ENCODE data around the gene SLC5A11.

The SLC5A11 gene

GRCh38 chr16:24944206-24944605 is 98.4 kb downstream of the SLC5A11 start:
- no peak overlapping the region for H3K9ac ChIP-seq (ENCODE audit: low read depth, low read length, poor library complexity)
- H3K4me3 ChIP-seq (ENCODE audit: low read length in 2 of 2), result no peak overlapping the region
- H3K4me1 ChIP-seq (ENCODE audit: control insufficient read depth in 2 of 2, insufficient read depth in 1 of 2, low read depth in 1 of 2, low read length in 2 of 2), result no peaks in the 10 kb centered on the region
- H2BK5ac ChIP-seq (ENCODE audit: low read length), result no peak overlapping the region
- H3K14ac ChIP-seq (ENCODE audit: low read length), result no peak overlapping the region
- no peak overlapping the region for H2BK12ac ChIP-seq (ENCODE audit: low read length)
- H3K9me3 ChIP-seq (replicated peaks in 1 of 2; ENCODE audit: control insufficient read depth in 2 of 2, insufficient read depth in 1 of 2, low read depth in 1 of 2, low read length in 2 of 2), result no peaks in the 10 kb centered on the region
- peaks cover 35 to 90% of the 10 kb centered on the region in 2 donors for H3K36me3 ChIP-seq (replicated peaks in 1 of 2; ENCODE audit: control insufficient read depth in 2 of 2, insufficient read depth in 2 of 2, low read length in 2 of 2)
- no peaks in the 10 kb centered on the region for H3K27me3 ChIP-seq (ENCODE audit: control insufficient read depth in 3 of 3, insufficient read depth in 3 of 3, low read depth in 1 of 3, low read length in 3 of 3)
- H3K79me1 ChIP-seq (ENCODE audit: low read depth, low read length), result no peaks in the 10 kb centered on the region
- WGBS, 2 donors (ENCODE audit: extremely low coverage in 2 of 2, insufficient read length in 2 of 2, insufficient replicate concordance in 1 of 2), result no CpG with 5 or more reads among the region's 3 CpGs
- H3K4me2 ChIP-seq (ENCODE audit: insufficient read depth, low read length, poor library complexity, severe bottlenecking), result no peak overlapping the region
- no peak overlapping the region for H4K8ac ChIP-seq (ENCODE audit: low read depth, low read length)
- no peak overlapping the region for H3K18ac ChIP-seq (ENCODE audit: low read length)
- no peak overlapping the region for H2BK120ac ChIP-seq (ENCODE audit: low read depth, low read length)
- no peak overlapping the region for H3K23ac ChIP-seq (ENCODE audit: low read depth, low read length, poor library complexity)
- no peak overlapping the region for H2AFZ ChIP-seq (ENCODE audit: low read length)
- no peak overlapping the region for H2BK15ac ChIP-seq (ENCODE audit: low read length)
- H3K4ac ChIP-seq (ENCODE audit: low read length), result no peak overlapping the region
- DNase-seq (ENCODE audit: low spot score), result no peak
- no peak overlapping the region for H4K91ac ChIP-seq (ENCODE audit: low read depth, low read length, poor library complexity)
- H2AK5ac ChIP-seq (ENCODE audit: low read depth, low read length), result no peak overlapping the region
- H3K27ac ChIP-seq (replicated peaks; ENCODE audit: low read length), result no peak overlapping the region

GRCh38 chr16:24946155-24946554 is 100.4 kb downstream of the SLC5A11 start:
- no peak overlapping the region for H3K4ac ChIP-seq (ENCODE audit: low read length)
- DNase-seq (ENCODE audit: low spot score), result no peak
- H2AFZ ChIP-seq (ENCODE audit: low read length), result no peak overlapping the region
- H2BK15ac ChIP-seq (ENCODE audit: low read length), result no peak overlapping the region
- H4K8ac ChIP-seq (ENCODE audit: low read depth, low read length), result no peak overlapping the region
- no peak overlapping the region for H3K4me2 ChIP-seq (ENCODE audit: insufficient read depth, low read length, poor library complexity, severe bottlenecking)
- peaks cover 26 to 88% of the 10 kb centered on the region in 2 donors for H3K36me3 ChIP-seq (replicated peaks in 1 of 2; ENCODE audit: control insufficient read depth in 2 of 2, insufficient read depth in 2 of 2, low read length in 2 of 2)
- no peaks in the 10 kb centered on the region for H3K4me1 ChIP-seq (ENCODE audit: control insufficient read depth in 2 of 2, insufficient read depth in 1 of 2, low read depth in 1 of 2, low read length in 2 of 2)
- no peaks in the 10 kb centered on the region for H3K79me1 ChIP-seq (ENCODE audit: low read depth, low read length)
- no peak overlapping the region for H2BK120ac ChIP-seq (ENCODE audit: low read depth, low read length)
- no peak overlapping the region for H3K14ac ChIP-seq (ENCODE audit: low read length)
- H3K9me3 ChIP-seq (replicated peaks in 1 of 2; ENCODE audit: control insufficient read depth in 2 of 2, insufficient read depth in 1 of 2, low read depth in 1 of 2, low read length in 2 of 2), result no peaks in the 10 kb centered on the region
- no peak overlapping the region for H3K18ac ChIP-seq (ENCODE audit: low read length)
- H2AK5ac ChIP-seq (ENCODE audit: low read depth, low read length), result no peak overlapping the region
- no peak overlapping the region for H3K9ac ChIP-seq (ENCODE audit: low read depth, low read length, poor library complexity)
- no peak overlapping the region for H2BK5ac ChIP-seq (ENCODE audit: low read length)
- H2BK12ac ChIP-seq (ENCODE audit: low read length), result no peak overlapping the region
- no peak overlapping the region for H3K27ac ChIP-seq (replicated peaks; ENCODE audit: low read length)
- no peak overlapping the region for H4K91ac ChIP-seq (ENCODE audit: low read depth, low read length, poor library complexity)
- H3K23ac ChIP-seq (ENCODE audit: low read depth, low read length, poor library complexity), result no peak overlapping the region
- H3K4me3 ChIP-seq (ENCODE audit: low read length in 2 of 2), result peak overlapping the region in 1 of 2 donors; percentile 49
- H3K27me3 ChIP-seq (ENCODE audit: control insufficient read depth in 3 of 3, insufficient read depth in 3 of 3, low read depth in 1 of 3, low read length in 3 of 3), result no peaks in the 10 kb centered on the region
- no CpG with 5 or more reads among the region's 6 CpGs for WGBS, 2 donors (ENCODE audit: extremely low coverage in 2 of 2, insufficient read length in 2 of 2, insufficient replicate concordance in 1 of 2)

DNA sequence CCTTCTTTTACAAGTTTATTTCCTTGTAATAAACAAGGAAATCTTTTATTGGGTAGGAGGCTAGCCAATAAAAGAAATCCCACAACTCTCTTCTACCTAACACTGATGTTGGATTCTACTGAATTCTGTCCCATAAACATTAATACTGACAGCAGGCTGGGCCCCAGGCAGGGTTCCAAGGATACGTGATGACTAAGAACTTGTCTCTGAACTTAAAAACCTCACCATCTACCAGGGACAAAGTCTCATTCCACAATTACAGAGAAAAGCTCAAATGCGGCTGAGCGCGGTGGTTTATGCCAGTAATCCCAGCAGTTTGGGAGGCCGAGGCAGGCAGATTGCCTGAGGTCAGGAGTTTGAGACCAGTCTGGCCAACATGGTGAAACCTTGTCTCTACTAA is 104.5 kb downstream of the SLC5A11 start:
- Histone ChIP-seq H3K4me1 (ENCODE audit: control insufficient read depth in 2 of 2, insufficient read depth in 1 of 2, low read depth in 1 of 2, low read length in 2 of 2) (no peaks in the 10 kb centered on the region), H3K9me3 (replicated peaks in 1 of 2; ENCODE audit: control insufficient read depth in 2 of 2, insufficient read depth in 1 of 2, low read depth in 1 of 2, low read length in 2 of 2) (no peaks in the 10 kb centered on the region), H3K23ac (ENCODE audit: low read depth, low read length, poor library complexity) (no peak overlapping the region), H2BK5ac (ENCODE audit: low read length) (no peak overlapping the region), H3K79me1 (ENCODE audit: low read depth, low read length) (no peaks in the 10 kb centered on the region), H2BK12ac (ENCODE audit: low read length) (no peak overlapping the region), H3K4me2 (ENCODE audit: insufficient read depth, low read length, poor library complexity, severe bottlenecking) (no peak overlapping the region), H3K36me3 (replicated peaks in 1 of 2; ENCODE audit: control insufficient read depth in 2 of 2, insufficient read depth in 2 of 2, low read length in 2 of 2) (peaks cover 33 to 98% of the 10 kb centered on the region in 2 donors), H2AK5ac (ENCODE audit: low read depth, low read length) (no peak overlapping the region), H3K4ac (ENCODE audit: low read length) (no peak overlapping the region), H3K9ac (ENCODE audit: low read depth, low read length, poor library complexity) (no peak overlapping the region), H3K18ac (ENCODE audit: low read length) (no peak overlapping the region), H4K8ac (ENCODE audit: low read depth, low read length) (no peak overlapping the region), H3K14ac (ENCODE audit: low read length) (no peak overlapping the region), H4K91ac (ENCODE audit: low read depth, low read length, poor library complexity) (no peak overlapping the region), H3K27me3 (ENCODE audit: control insufficient read depth in 3 of 3, insufficient read depth in 3 of 3, low read depth in 1 of 3, low read length in 3 of 3) (no peaks in the 10 kb centered on the region), H3K27ac (replicated peaks; ENCODE audit: low read length) (no peak overlapping the region), H2BK15ac (ENCODE audit: low read length) (no peak overlapping the region), H2AFZ (ENCODE audit: low read length) (no peak overlapping the region), H2BK120ac (ENCODE audit: low read depth, low read length) (no peak overlapping the region), H3K4me3 (ENCODE audit: low read length in 2 of 2) (no peak overlapping the region)
- WGBS, 2 donors (ENCODE audit: extremely low coverage in 2 of 2, insufficient read length in 2 of 2, insufficient replicate concordance in 1 of 2), result no CpG with 5 or more reads among the region's 5 CpGs
- DNase-seq (ENCODE audit: low spot score), result no peak

DNA sequence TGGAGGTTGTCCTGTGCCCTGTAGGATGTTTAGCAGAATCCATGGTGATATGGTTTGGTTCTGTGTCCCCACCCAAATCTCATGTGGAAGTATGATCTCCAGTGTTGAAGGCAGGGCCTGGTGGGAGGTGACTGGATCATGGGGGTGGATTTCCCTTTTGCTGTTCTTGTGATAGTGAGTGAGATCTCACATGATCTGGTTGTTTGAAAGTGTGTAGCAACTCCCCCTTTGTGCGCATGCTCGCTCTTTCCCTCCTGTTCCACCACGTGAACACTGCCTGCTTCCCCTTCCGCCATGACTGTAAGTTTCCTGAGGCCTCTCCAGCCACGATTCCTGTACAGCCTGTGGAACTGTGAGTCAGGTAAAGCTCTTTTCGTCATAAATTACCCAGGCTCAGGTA is 107.5 kb downstream of the SLC5A11 start:
- no peak for DNase-seq (ENCODE audit: low spot score)
- H3K27ac ChIP-seq (replicated peaks; ENCODE audit: low read length), result no peak overlapping the region
- no peak overlapping the region for H4K8ac ChIP-seq (ENCODE audit: low read depth, low read length)
- no CpG with 5 or more reads among the region's 6 CpGs for WGBS, 2 donors (ENCODE audit: extremely low coverage in 2 of 2, insufficient read length in 2 of 2, insufficient replicate concordance in 1 of 2)
- H3K4me2 ChIP-seq (ENCODE audit: insufficient read depth, low read length, poor library complexity, severe bottlenecking), result no peak overlapping the region
- H3K9ac ChIP-seq (ENCODE audit: low read depth, low read length, poor library complexity), result no peak overlapping the region
- H3K4ac ChIP-seq (ENCODE audit: low read length), result no peak overlapping the region
- no peak overlapping the region for H2BK12ac ChIP-seq (ENCODE audit: low read length)
- H3K14ac ChIP-seq (ENCODE audit: low read length), result no peak overlapping the region
- no peak overlapping the region for H4K91ac ChIP-seq (ENCODE audit: low read depth, low read length, poor library complexity)
- no peak overlapping the region for H2BK5ac ChIP-seq (ENCODE audit: low read length)
- no peaks in the 10 kb centered on the region for H3K4me1 ChIP-seq (ENCODE audit: control insufficient read depth in 2 of 2, insufficient read depth in 1 of 2, low read depth in 1 of 2, low read length in 2 of 2)
- no peak overlapping the region for H2BK120ac ChIP-seq (ENCODE audit: low read depth, low read length)
- no peak overlapping the region for H3K18ac ChIP-seq (ENCODE audit: low read length)
- no peak overlapping the region for H2AFZ ChIP-seq (ENCODE audit: low read length)
- H3K23ac ChIP-seq (ENCODE audit: low read depth, low read length, poor library complexity), result no peak overlapping the region
- no peak overlapping the region for H2AK5ac ChIP-seq (ENCODE audit: low read depth, low read length)
- no peak overlapping the region for H2BK15ac ChIP-seq (ENCODE audit: low read length)
- no peaks in the 10 kb centered on the region for H3K27me3 ChIP-seq (ENCODE audit: control insufficient read depth in 3 of 3, insufficient read depth in 3 of 3, low read depth in 1 of 3, low read length in 3 of 3)
- H3K36me3 ChIP-seq (replicated peaks in 1 of 2; ENCODE audit: control insufficient read depth in 2 of 2, insufficient read depth in 2 of 2, low read length in 2 of 2), result peaks cover 41 to 98% of the 10 kb centered on the region in 2 donors
- H3K79me1 ChIP-seq (ENCODE audit: low read depth, low read length), result no peaks in the 10 kb centered on the region
- no peaks in the 10 kb centered on the region for H3K9me3 ChIP-seq (replicated peaks in 1 of 2; ENCODE audit: control insufficient read depth in 2 of 2, insufficient read depth in 1 of 2, low read depth in 1 of 2, low read length in 2 of 2)
- no peak overlapping the region for H3K4me3 ChIP-seq (ENCODE audit: low read length in 2 of 2)
